WERI-Rb-1 (cell line): ENCODE results near the gene DPF3.

Experiments used
- DNase-seq: peaks from one replicate; pipeline ENCODE4 v3.0.0-alpha.2; 2020
- H3K27ac ChIP-seq: fragments of 250-450 bp; sonication (Bioruptor Pico); 2 replicates; pipeline ENCODE4 v1.5.1; 2020; ENCODE audit warnings: mild to moderate bottlenecking, moderate library complexity
- H3K27me3 ChIP-seq: fragments of 250-450 bp; sonication (Bioruptor Pico); 2 replicates; pipeline ENCODE4 v1.5.1; 2021; ENCODE audit warnings: mild to moderate bottlenecking, low read depth, moderate library complexity; ENCODE audit not compliant: insufficient read depth, severe bottlenecking
- H3K36me3 ChIP-seq: fragments of 250-450 bp; sonication (Bioruptor Pico); 2 replicates; pipeline ENCODE4 v1.5.1; 2020; ENCODE audit warnings: mild to moderate bottlenecking, moderate library complexity
- H3K4me3 ChIP-seq: 2 replicates; pipeline ENCODE4 v1.5.1; 2011; ENCODE audit warnings: low read depth, mild to moderate bottlenecking, control low read depth, low read length
- H3K9me3 ChIP-seq: fragments of 250-450 bp; sonication (Bioruptor Pico); 2 replicates; pipeline ENCODE4 v1.5.1; 2021; ENCODE audit warnings: mild to moderate bottlenecking, moderate library complexity; ENCODE audit not compliant: severe bottlenecking
- TF ChIP-seq, protein P1 (sequence below): IDR thresholded peaks from 2 replicates; pipeline ENCODE4 v1.5.1; 2011; ENCODE audit warnings: low read depth, mild to moderate bottlenecking, control low read depth, inconsistent platforms, low read length

DPF3 gene

DNA sequence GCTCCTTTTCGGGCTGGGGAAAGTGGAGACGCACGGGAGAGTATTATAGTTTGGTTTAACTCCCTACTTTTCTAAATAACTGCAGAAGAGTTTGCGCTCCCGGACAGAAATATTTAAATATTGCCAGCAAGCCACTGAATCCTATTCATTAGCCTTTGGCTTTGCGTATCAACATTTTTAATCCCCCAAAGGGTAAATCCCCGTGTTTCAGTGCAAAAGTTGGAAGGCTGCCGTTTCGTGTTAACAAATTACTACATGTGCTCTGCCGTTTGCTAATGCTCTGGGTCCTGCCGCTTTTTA lies 372 bp upstream of the DPF3 start:
- no peaks in the 10 kb centered on the region for H3K9me3 ChIP-seq
- TF ChIP-seq, protein P1, sequence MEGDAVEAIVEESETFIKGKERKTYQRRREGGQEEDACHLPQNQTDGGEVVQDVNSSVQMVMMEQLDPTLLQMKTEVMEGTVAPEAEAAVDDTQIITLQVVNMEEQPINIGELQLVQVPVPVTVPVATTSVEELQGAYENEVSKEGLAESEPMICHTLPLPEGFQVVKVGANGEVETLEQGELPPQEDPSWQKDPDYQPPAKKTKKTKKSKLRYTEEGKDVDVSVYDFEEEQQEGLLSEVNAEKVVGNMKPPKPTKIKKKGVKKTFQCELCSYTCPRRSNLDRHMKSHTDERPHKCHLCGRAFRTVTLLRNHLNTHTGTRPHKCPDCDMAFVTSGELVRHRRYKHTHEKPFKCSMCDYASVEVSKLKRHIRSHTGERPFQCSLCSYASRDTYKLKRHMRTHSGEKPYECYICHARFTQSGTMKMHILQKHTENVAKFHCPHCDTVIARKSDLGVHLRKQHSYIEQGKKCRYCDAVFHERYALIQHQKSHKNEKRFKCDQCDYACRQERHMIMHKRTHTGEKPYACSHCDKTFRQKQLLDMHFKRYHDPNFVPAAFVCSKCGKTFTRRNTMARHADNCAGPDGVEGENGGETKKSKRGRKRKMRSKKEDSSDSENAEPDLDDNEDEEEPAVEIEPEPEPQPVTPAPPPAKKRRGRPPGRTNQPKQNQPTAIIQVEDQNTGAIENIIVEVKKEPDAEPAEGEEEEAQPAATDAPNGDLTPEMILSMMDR: no peak
- H3K27me3 ChIP-seq: peaks cover 5% of the 10 kb centered on the region
- DNase-seq: no peak
- H3K4me3 ChIP-seq: peak overlapping the region; percentile 83
- H3K27ac ChIP-seq: no peak overlapping the region
- H3K36me3 ChIP-seq: no peaks in the 10 kb centered on the region

DNA sequence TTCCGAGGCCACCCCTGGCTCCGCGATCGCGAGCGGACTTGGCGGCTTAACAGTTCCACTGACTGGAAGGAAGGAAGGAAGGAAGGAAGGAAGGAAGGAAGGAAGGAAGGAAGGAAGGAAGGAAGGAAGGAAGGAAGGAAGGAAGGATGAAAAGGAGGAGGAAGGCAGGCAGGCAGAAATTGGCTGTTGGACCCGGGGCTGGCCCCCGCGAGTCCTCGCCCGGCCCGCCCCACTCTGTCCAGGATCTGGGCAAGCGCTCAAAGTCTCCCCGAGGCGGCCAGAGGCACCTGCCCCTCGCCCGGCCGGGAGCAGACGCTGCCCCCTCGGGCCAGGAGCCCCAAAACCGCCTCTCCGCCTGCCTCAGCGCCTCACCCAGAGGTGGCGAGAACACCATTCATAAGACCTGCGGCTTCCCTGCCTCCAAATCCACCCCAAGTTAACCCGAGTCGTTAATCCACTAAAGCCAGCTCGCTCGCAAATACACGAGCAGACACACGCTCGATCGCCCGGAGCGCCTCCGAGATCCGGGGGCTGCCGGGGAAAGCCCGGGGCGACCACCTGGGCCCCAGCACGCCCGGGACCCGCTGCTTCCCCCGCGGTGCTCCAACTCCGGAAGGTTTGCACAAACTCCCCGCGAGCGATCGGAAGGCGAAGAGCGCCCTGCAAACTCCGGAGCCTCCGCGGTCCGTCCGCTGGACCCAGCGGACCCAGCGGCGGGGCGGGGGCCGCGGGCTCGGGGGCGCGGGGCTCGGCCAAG lies 844 bp downstream of the DPF3 start:
- H3K36me3 ChIP-seq: no peaks in the 10 kb centered on the region
- no peak overlapping the region for H3K27ac ChIP-seq
- DNase-seq: peak; percentile 53
- peaks cover 5% of the 10 kb centered on the region for H3K27me3 ChIP-seq
- TF ChIP-seq, protein P1: no peak
- peak overlapping the region; percentile 83 for H3K4me3 ChIP-seq
- H3K9me3 ChIP-seq: no peaks in the 10 kb centered on the region

DNA sequence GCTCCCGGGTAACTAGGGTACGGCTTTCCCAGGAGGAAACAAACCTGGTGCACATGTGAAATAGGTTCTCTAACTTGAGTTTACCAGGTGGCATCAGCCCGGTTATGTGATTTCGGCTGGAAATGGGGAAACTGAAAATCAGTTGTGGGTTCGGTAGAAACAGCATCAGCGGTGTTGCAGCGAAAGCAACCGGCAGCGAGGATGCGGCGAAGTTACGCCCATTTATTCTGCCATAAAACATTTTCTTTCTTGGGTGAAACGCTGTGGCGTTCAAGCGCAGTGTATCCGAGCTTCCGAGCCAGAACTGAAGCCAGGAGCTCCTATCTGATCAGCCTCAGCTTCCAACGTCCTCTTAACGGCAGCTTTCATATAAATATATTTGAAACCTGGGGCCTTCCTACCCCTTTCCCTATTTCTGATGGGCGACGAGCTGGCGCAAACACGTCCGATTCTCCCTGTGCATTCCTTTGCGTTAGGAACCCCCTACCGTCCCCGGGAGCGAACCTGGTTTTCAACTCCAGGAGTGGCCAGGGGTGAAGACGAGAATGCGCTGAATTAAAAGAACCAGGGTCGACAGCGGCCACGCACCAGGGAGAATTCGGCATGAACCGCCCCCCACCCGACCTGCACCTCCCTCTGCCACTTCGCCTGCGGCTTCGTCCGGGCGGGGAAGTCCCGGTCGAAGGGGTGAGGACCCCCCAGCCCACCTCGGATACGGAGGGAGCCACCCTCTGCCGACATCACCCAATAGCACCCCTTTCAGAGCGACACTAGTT lies 1.6 kb downstream of the DPF3 start:
- Histone ChIP-seq H3K36me3 (no peaks in the 10 kb centered on the region), H3K9me3 (no peaks in the 10 kb centered on the region), H3K4me3 (peak overlapping the region; percentile 83), H3K27me3 (peaks cover 5% of the 10 kb centered on the region), H3K27ac (no peak overlapping the region)
- TF ChIP-seq, protein P1: no peak
- no peak for DNase-seq

DNA sequence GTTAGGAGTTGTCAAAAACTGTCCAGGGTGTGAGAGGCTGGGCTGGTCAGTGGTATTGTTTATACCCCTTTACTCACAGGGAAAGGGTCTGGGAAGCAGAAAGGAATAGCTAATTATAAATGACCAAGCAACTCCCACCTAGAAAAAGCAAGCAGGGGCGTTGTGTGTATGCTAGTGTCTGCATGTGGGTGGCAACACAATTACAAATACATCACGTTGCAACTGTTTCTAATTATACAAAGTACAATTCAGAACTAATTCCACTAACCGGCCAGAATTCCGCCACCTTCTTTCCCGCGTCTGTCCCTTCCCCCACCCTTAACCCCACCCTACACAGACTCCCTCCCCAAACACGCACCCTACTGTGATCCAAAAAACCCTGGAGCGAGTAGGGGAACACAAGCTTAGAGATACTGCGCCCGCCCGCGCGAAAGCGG lies 2.2 kb downstream of the DPF3 start:
- TF ChIP-seq, protein P1: no peak
- Histone ChIP-seq H3K27me3 (peaks cover 5% of the 10 kb centered on the region), H3K27ac (no peak overlapping the region), H3K4me3 (no peak overlapping the region), H3K9me3 (no peaks in the 10 kb centered on the region), H3K36me3 (no peaks in the 10 kb centered on the region)
- DNase-seq: no peak

DNA sequence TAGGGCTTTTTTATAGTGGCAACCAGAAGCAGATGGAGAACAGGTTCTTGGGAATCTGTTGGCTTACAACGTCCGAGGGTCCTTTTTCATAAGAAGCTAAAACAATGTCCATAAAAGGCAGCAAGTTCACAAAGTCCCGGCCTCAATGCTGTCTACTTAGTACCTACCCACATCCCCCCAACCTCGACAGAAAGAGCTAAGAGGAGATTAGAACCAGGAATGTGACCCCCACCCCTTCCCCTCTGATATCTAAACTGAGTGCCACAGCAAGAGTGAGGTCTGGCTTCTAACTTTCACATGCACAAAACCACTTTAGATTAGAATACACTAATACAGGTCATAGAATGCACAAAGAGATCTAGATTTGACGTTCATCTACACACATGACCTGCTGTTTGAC lies 4.5 kb downstream of the DPF3 start:
- no peak for DNase-seq
- TF ChIP-seq, protein P1: no peak
- no peak overlapping the region for H3K27ac ChIP-seq
- H3K4me3 ChIP-seq: no peak overlapping the region
- H3K36me3 ChIP-seq: no peaks in the 10 kb centered on the region
- H3K9me3 ChIP-seq: no peaks in the 10 kb centered on the region
- H3K27me3 ChIP-seq: peaks cover 5% of the 10 kb centered on the region
